Mucosa of descending colon (tissue), 3 donors: ENCODE measurements around the gene SGK1. TPM values are rescaled to one million over a fixed set of nuclear protein-coding genes. Genes with fewer than 3 reads are reported as not detected.
"Not testable (repeated sequence)": the region's sequence is repeated elsewhere in the genome, so short reads cannot be mapped to it uniquely, and the experiment has no call there.

ENCODE experiments used
- ATAC-seq: fragments of 200-7000 bp; cut with Tn5 transposase; one replicate; pipeline ENCODE4 v1.9.1; 2020; ENCODE audit warnings: mild to moderate bottlenecking, moderate library complexity
- DNase-seq, 3 donors: peaks; one replicate each; pipeline ENCODE4 v3.0.0-alpha.2; 2020
- H3K36me3 ChIP-seq: fragments of 200-600 bp; one replicate; pipeline ENCODE4 v1.8.0; 2021; ENCODE audit warnings: low read depth, mild to moderate bottlenecking
- H3K4me1 ChIP-seq: fragments of 200-600 bp; one replicate; pipeline ENCODE4 v1.8.0; 2021; ENCODE audit warnings: low read depth, mild to moderate bottlenecking
- H3K4me3 ChIP-seq: fragments of 200-600 bp; one replicate; pipeline ENCODE4 v1.8.0; 2021; ENCODE audit warnings: mild to moderate bottlenecking
- H3K9me3 ChIP-seq: fragments of 200-600 bp; one replicate; pipeline ENCODE4 v1.8.0; 2021; ENCODE audit warnings: mild to moderate bottlenecking
- CTCF ChIP-seq: fragments of 200-600 bp; IDR thresholded peaks from one replicate; pipeline ENCODE4 v1.8.0; 2022; ENCODE audit warnings: antibody characterized with exemption, mild to moderate bottlenecking
- intact Hi-C, 2 donors: fragments of 100-400 bp; cut with DNase I in 1 of 2; cut with micrococcal nuclease in 1 of 2; formaldehyde crosslinking; loops; one replicate each; pipeline versions ENCODE4 v1.11.0 to v1.11.1; 2022; cut with DNase I, micrococcal nuclease
- total RNA-seq, 3 donors: library from RNA; stranded (reverse); fragmentation: NEBNext Ultra II Directional in 2 of 3; extraction: Animal tissue kit (Norgen Biotek cat#: 25700) in 2 of 3; gene quantifications; one replicate each; pipeline versions ENCODE4 v1.2.1 to v1.2.4, GENCODE V29; 2021 to 2023
- donor health status: DM: no; HTN: no; CAD: no; lungs with moderate emphysema.
- donor health status: DM: no; HTN: no; CAD: no.
- donor health status: DM: no; HTN: yes; CAD: no.

Gene SGK1
- total RNA-seq, 3 donors from 2014 or later = 49.4 to 492 (median 55.0) TPM

- no peaks in the 10 kb centered on the region for H3K36me3 ChIP-seq
- no peaks in the 10 kb centered on the region for H3K4me1 ChIP-seq
- H3K9me3 ChIP-seq = no peaks in the 10 kb centered on the region
- no peak for TF ChIP-seq CTCF
- ATAC-seq (no peak), DNase-seq (no peak)
- no peak overlapping the region for H3K4me3 ChIP-seq
- intact Hi-C loops = no loop called here
Observed at GRCh38 chr6:134257516-134257915, 60.4 kb downstream of the SGK1 start.

GRCh38 chr6:134256862-134257261 is 61.0 kb downstream of the SGK1 start:
- H3K36me3 ChIP-seq = no peaks in the 10 kb centered on the region
- H3K9me3 ChIP-seq = no peaks in the 10 kb centered on the region
- no peaks in the 10 kb centered on the region for H3K4me1 ChIP-seq
- DNase-seq (no peak), ATAC-seq (no peak)
- H3K4me3 ChIP-seq = no peak overlapping the region
- intact Hi-C loops = no loop called here
- no peak for TF ChIP-seq CTCF

GRCh38 chr6:134255280-134255679 is 62.6 kb downstream of the SGK1 start:
- H3K4me3 ChIP-seq, intact Hi-C loops, ATAC-seq, DNase-seq, H3K9me3 ChIP-seq, H3K4me1 ChIP-seq, H3K36me3 ChIP-seq: not testable (repeated sequence)

- DNase-seq (no peak), ATAC-seq (no peak)
- intact Hi-C loops = no loop called here
- Histone ChIP-seq H3K4me1 (no peaks in the 10 kb centered on the region), H3K9me3 (no peaks in the 10 kb centered on the region), H3K4me3 (no peak overlapping the region), H3K36me3 (no peaks in the 10 kb centered on the region)
- TF ChIP-seq CTCF = no peak
Observed at GRCh38 chr6:134254118-134254517, 63.8 kb downstream of the SGK1 start.

- H3K9me3 ChIP-seq = no peaks in the 10 kb centered on the region
- no peak for DNase-seq
- H3K4me3 ChIP-seq = no peak overlapping the region
- no peak for ATAC-seq
- no peaks in the 10 kb centered on the region for H3K4me1 ChIP-seq
- H3K36me3 ChIP-seq = no peaks in the 10 kb centered on the region
- intact Hi-C loops = no loop called here
- no peak for TF ChIP-seq CTCF
Observed at GRCh38 chr6:134253681-134254080, 64.2 kb downstream of the SGK1 start.

GRCh38 chr6:134251320-134251719 is 66.6 kb downstream of the SGK1 start:
- no peaks in the 10 kb centered on the region for H3K36me3 ChIP-seq
- no peak for DNase-seq
- no peak for ATAC-seq
- H3K4me1 ChIP-seq = no peaks in the 10 kb centered on the region
- H3K9me3 ChIP-seq = no peaks in the 10 kb centered on the region
- H3K4me3 ChIP-seq = no peak overlapping the region
- intact Hi-C loops = no loop called here
- no peak for TF ChIP-seq CTCF
